ENCODE measurements around the gene FAAH. TPM values are rescaled to one million over a fixed set of nuclear protein-coding genes. Genes with fewer than 3 reads are reported as not detected.
A peak's percentile ranks its signal among the peaks of the same experiment; 100 is the strongest.

FAAH gene
- total RNA-seq, 1 donor from 2014 or later: 32.4 TPM

- H3K9me3 ChIP-seq: no peaks in the 10 kb centered on the region
- no peak overlapping the region for H3K27ac ChIP-seq
- no peak overlapping the region for H3K4me3 ChIP-seq
- TF ChIP-seq, protein P1, sequence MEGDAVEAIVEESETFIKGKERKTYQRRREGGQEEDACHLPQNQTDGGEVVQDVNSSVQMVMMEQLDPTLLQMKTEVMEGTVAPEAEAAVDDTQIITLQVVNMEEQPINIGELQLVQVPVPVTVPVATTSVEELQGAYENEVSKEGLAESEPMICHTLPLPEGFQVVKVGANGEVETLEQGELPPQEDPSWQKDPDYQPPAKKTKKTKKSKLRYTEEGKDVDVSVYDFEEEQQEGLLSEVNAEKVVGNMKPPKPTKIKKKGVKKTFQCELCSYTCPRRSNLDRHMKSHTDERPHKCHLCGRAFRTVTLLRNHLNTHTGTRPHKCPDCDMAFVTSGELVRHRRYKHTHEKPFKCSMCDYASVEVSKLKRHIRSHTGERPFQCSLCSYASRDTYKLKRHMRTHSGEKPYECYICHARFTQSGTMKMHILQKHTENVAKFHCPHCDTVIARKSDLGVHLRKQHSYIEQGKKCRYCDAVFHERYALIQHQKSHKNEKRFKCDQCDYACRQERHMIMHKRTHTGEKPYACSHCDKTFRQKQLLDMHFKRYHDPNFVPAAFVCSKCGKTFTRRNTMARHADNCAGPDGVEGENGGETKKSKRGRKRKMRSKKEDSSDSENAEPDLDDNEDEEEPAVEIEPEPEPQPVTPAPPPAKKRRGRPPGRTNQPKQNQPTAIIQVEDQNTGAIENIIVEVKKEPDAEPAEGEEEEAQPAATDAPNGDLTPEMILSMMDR (IDR thresholded peaks at IDR 0.05): no peak
- ATAC-seq (peak in 1 of 2 donors; percentile 23), DNase-seq (no peak)
- intact Hi-C loops (cut with DNase I): no loop called here
- H3K4me1 ChIP-seq: peaks cover 6% of the 10 kb centered on the region
- no peaks in the 10 kb centered on the region for H3K27me3 ChIP-seq (ENCODE audit: low read depth)
- H3K36me3 ChIP-seq: peaks cover 40% of the 10 kb centered on the region
These were observed 24.4 kb upstream of the FAAH start for GRCh38 chr1:46369542-46370213.

GRCh38 chr1:46370214-46370633 is 23.9 kb upstream of the FAAH start:
- TF ChIP-seq, protein P1 (IDR thresholded peaks at IDR 0.05): no peak
- Histone ChIP-seq H3K27ac (no peak overlapping the region), H3K36me3 (peaks cover 35% of the 10 kb centered on the region), H3K27me3 (ENCODE audit: low read depth) (no peaks in the 10 kb centered on the region), H3K9me3 (no peaks in the 10 kb centered on the region), H3K4me1 (peaks cover 6% of the 10 kb centered on the region), H3K4me3 (no peak overlapping the region)
- no peak for DNase-seq
- intact Hi-C loops (cut with DNase I): no loop called here
- peak in 1 of 2 donors; percentile 38 for ATAC-seq

- no peaks in the 10 kb centered on the region for H3K9me3 ChIP-seq
- no peaks in the 10 kb centered on the region for H3K27me3 ChIP-seq (ENCODE audit: low read depth)
- peaks cover 17% of the 10 kb centered on the region for H3K36me3 ChIP-seq
- DNase-seq (no peak), ATAC-seq (no peak)
- intact Hi-C loops (cut with DNase I): no loop called here
- H3K4me1 ChIP-seq: peaks cover 6% of the 10 kb centered on the region
- no peak overlapping the region for H3K4me3 ChIP-seq
- TF ChIP-seq, protein P1 (IDR thresholded peaks at IDR 0.05): no peak
- H3K27ac ChIP-seq: no peak overlapping the region
These were observed 21.7 kb upstream of the FAAH start for GRCh38 chr1:46372431-46372830.

DNA sequence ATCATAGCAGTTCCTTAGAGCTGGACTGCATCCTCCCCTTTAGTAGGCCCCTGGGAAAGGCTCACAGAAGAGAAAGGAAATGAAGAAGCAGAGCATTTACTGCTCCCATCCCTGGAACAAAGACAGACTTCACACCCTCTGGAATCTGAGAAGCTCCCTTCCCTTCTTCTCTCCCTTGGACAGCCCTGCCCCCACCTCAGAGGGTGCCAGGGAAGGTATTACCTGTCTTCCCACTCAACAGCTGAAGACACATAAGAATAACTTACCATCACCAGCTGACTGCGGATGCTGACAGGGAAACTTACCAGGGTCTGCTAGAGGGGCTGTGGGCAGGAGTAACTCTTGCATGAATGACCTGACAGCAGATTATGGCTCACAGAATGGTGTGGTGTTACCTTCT is 14.1 kb upstream of the FAAH start:
- Histone ChIP-seq H3K4me3 (no peak overlapping the region), H3K36me3 (no peaks in the 10 kb centered on the region), H3K27ac (no peak overlapping the region), H3K9me3 (no peaks in the 10 kb centered on the region), H3K4me1 (no peaks in the 10 kb centered on the region), H3K27me3 (ENCODE audit: low read depth) (no peaks in the 10 kb centered on the region)
- intact Hi-C loops (cut with DNase I): no loop called here
- TF ChIP-seq, protein P1 (IDR thresholded peaks at IDR 0.05): no peak
- ATAC-seq (no peak), DNase-seq (no peak)

DNA sequence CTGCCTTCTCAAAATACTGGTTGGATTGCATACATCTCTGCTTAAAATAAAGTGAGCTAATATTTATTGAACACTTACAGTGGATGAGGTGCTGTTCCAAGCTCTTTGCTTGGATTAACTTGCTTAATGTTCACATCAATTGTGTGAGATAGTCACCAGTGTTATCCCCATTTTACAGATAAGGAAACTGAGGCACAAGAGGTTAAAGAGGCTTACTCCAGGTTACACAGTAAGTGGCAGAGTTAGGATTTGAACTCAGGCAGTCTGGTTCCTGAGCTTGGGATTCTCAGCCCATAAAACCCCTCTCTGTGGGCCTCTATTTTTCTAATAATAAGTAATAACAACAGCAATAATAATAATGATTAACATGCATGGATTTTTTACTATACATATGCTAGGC is 13.6 kb upstream of the FAAH start:
- Histone ChIP-seq H3K36me3 (no peaks in the 10 kb centered on the region), H3K4me1 (no peaks in the 10 kb centered on the region), H3K27me3 (ENCODE audit: low read depth) (no peaks in the 10 kb centered on the region), H3K27ac (no peak overlapping the region), H3K4me3 (no peak overlapping the region), H3K9me3 (no peaks in the 10 kb centered on the region)
- ATAC-seq (no peak), DNase-seq (no peak)
- TF ChIP-seq, protein P1 (IDR thresholded peaks at IDR 0.05): no peak
- intact Hi-C loops (cut with DNase I): no loop called here

Measured in lower lobe of right lung (tissue), 2 donors.